GM21528 (cell line): Measurements from ENCODE around the gene ERMP1.
"Not testable (repeated sequence)": the region's sequence is repeated elsewhere in the genome, so short reads cannot be mapped to it uniquely, and the experiment has no call there.

ENCODE experiments used
- ATAC-seq: cut with Tn5 transposase; IDR thresholded peaks from one replicate; pipeline ENCODE4 v1.9.1; 2021; ENCODE audit warnings: mild to moderate bottlenecking, moderate library complexity; ENCODE audit not compliant: unreplicated experiment, low FRiP score

ERMP1 gene

GRCh38 chr9:5825223-5825622 is 7.7 kb downstream of the ERMP1 start:
- no peak for ATAC-seq

- no peak for ATAC-seq
Measured at GRCh38 chr9:5820425-5820824, 12.5 kb downstream of the ERMP1 start.

- no peak for ATAC-seq
Measured at GRCh38 chr9:5819174-5819573, 13.7 kb downstream of the ERMP1 start.

GRCh38 chr9:5818424-5819142 is 14.3 kb downstream of the ERMP1 start:
- no peak for ATAC-seq

- no peak for ATAC-seq
Measured at GRCh38 chr9:5817862-5818261, 15.1 kb downstream of the ERMP1 start.

- no peak for ATAC-seq
Measured at GRCh38 chr9:5815461-5815860, 17.5 kb downstream of the ERMP1 start.

GRCh38 chr9:5813824-5814223 is 19.1 kb downstream of the ERMP1 start:
- ATAC-seq = no peak

GRCh38 chr9:5811751-5812150 is 21.2 kb downstream of the ERMP1 start:
- no peak for ATAC-seq

- no peak for ATAC-seq
Measured at GRCh38 chr9:5805478-5805877, 27.4 kb downstream of the ERMP1 start.

GRCh38 chr9:5801739-5802113 is 31.2 kb downstream of the ERMP1 start:
- no peak for ATAC-seq

- ATAC-seq = no peak
Measured at GRCh38 chr9:5800969-5801738, 31.8 kb downstream of the ERMP1 start.

GRCh38 chr9:5800378-5800777 is 32.5 kb downstream of the ERMP1 start:
- ATAC-seq = not testable (repeated sequence)

- no peak for ATAC-seq
Measured at GRCh38 chr9:5799314-5799713, 33.6 kb downstream of the ERMP1 start.

- ATAC-seq = no peak
Measured at GRCh38 chr9:5798581-5798980, 34.3 kb downstream of the ERMP1 start.

GRCh38 chr9:5796298-5796697 is 36.6 kb downstream of the ERMP1 start:
- ATAC-seq = no peak

GRCh38 chr9:5793812-5794211 is 39.1 kb downstream of the ERMP1 start:
- no peak for ATAC-seq

GRCh38 chr9:5791870-5792269 is 41.0 kb downstream of the ERMP1 start:
- ATAC-seq = no peak

- ATAC-seq = no peak
Measured at GRCh38 chr9:5790923-5791322, 42.0 kb downstream of the ERMP1 start.

- no peak for ATAC-seq
Measured at GRCh38 chr9:5789489-5789888, 43.4 kb downstream of the ERMP1 start.

- ATAC-seq = no peak
Measured at GRCh38 chr9:5787759-5788302, 45.1 kb downstream of the ERMP1 start.

- ATAC-seq = no peak
Measured at GRCh38 chr9:5787220-5787619, 45.7 kb downstream of the ERMP1 start.
